Small intestine (tissue), 7 donors: ENCODE data around the gene ASZ1. TPM values are rescaled to one million over a fixed set of nuclear protein-coding genes. Genes with fewer than 3 reads are reported as not detected.

ENCODE experiments used
- DNase-seq, 2 donors: peaks; one replicate each; pipeline versions ENCODE4 v3.0.0 to v3.0.0-alpha.2; 2013
- FAIRE-seq: peaks from 2 replicates; lab custom pipeline; 2012; peaks lifted over from hg19 to GRCh38; lab: Jason Lieb, UNC
- H3K27ac ChIP-seq, 3 donors: one replicate each; pipeline ENCODE4 v1.5.1; 2013; ENCODE audit warnings: low read length in 2 of 3, mild to moderate bottlenecking in 2 of 3, control low read depth in 1 of 3, inconsistent platforms in 1 of 3, low read depth in 1 of 3, moderate library complexity in 1 of 3
- H3K27me3 ChIP-seq, 3 donors: one replicate each; pipeline ENCODE4 v1.6.1; 2013; ENCODE audit warnings: low read length in 3 of 3, inconsistent platforms in 1 of 3; ENCODE audit not compliant: control insufficient read depth in 3 of 3, insufficient read depth in 3 of 3
- H3K36me3 ChIP-seq, 3 donors: one replicate each; pipeline ENCODE4 v1.6.1; 2013; ENCODE audit warnings: low read length in 3 of 3, inconsistent platforms in 1 of 3, low read depth in 1 of 3, mild to moderate bottlenecking in 1 of 3, moderate library complexity in 1 of 3; ENCODE audit not compliant: control insufficient read depth in 3 of 3, insufficient read depth in 2 of 3
- H3K4me1 ChIP-seq, 3 donors: one replicate each; pipeline ENCODE4 v1.6.1; 2013; ENCODE audit warnings: low read length in 2 of 3, inconsistent platforms in 1 of 3, low read depth in 1 of 3, mild to moderate bottlenecking in 1 of 3, moderate library complexity in 1 of 3; ENCODE audit not compliant: control insufficient read depth in 3 of 3, insufficient read depth in 2 of 3
- H3K4me3 ChIP-seq, 3 donors: one replicate each; pipeline ENCODE4 v1.5.1; 2013; ENCODE audit warnings: low read length in 3 of 3, control low read depth in 1 of 3, inconsistent platforms in 1 of 3, low read depth in 1 of 3, mild to moderate bottlenecking in 1 of 3, moderate library complexity in 1 of 3
- H3K9me3 ChIP-seq, 2 donors: one replicate each; pipeline ENCODE4 v1.6.1; 2013; ENCODE audit warnings: low read depth in 1 of 2, low read length in 1 of 2; ENCODE audit not compliant: control insufficient read depth in 2 of 2, insufficient read depth in 1 of 2
- WGBS, 3 donors: extraction: QIAGEN DNeasy Blood & Tissue Kit; methylation state at CpG; one replicate each; pipeline ENCODE4 v1.1.7; 2013; 5-methylcytosine and 5-hydroxymethylcytosine counted together
- polyA plus RNA-seq, 4 donors: library from polyadenylated mRNA; stranded (reverse) in 3 of 4; unstranded in 1 of 4; fragments of 200-250 nt in 3 of 4; fragments of 120-200 nt in 1 of 4; gene quantifications; one replicate each; pipeline versions ENCODE4 v1.2.1 to v1.2.3, GENCODE V29; 2013
- donor health status: healthy with polysubstance abuse.
- donor health status: control.
- donor health status: control.
- donor health status: Bipolar disorder and iron deficiency.
- donor health status: healthy.

The ASZ1 gene
- polyA plus RNA-seq, 4 donors = not detected

- Histone ChIP-seq H3K4me1 (no peaks in the 10 kb centered on the region), H3K27me3 (peaks cover 0 to 3% (median 0%) of the 10 kb centered on the region in 3 donors), H3K36me3 (no peaks in the 10 kb centered on the region), H3K27ac (no peak overlapping the region), H3K9me3 (no peaks in the 10 kb centered on the region), H3K4me3 (no peak overlapping the region)
- FAIRE-seq (no peak), DNase-seq (no peak)
- 81 to 88% (median 86%) methylated on average over 6 of the region's 6 CpGs for WGBS, 3 donors
Measured at GRCh38 chr7:117347480-117347879, 79.8 kb downstream of the ASZ1 start.

GRCh38 chr7:117346161-117346560, 81.1 kb downstream of the ASZ1 start:
- no peaks in the 10 kb centered on the region for H3K36me3 ChIP-seq
- no peak overlapping the region for H3K27ac ChIP-seq
- no peak overlapping the region for H3K4me3 ChIP-seq
- DNase-seq (no peak), FAIRE-seq (no peak)
- peaks cover 0 to 3% (median 0%) of the 10 kb centered on the region in 3 donors for H3K27me3 ChIP-seq
- no peaks in the 10 kb centered on the region for H3K9me3 ChIP-seq
- H3K4me1 ChIP-seq = no peaks in the 10 kb centered on the region

GRCh38 chr7:117338020-117338419, 89.3 kb downstream of the ASZ1 start:
- H3K36me3 ChIP-seq = no peaks in the 10 kb centered on the region
- H3K4me1 ChIP-seq = no peaks in the 10 kb centered on the region
- no peak for DNase-seq
- H3K27me3 ChIP-seq = peaks cover 0 to 3% (median 0%) of the 10 kb centered on the region in 3 donors
- H3K9me3 ChIP-seq = no peaks in the 10 kb centered on the region
- WGBS, 3 donors = 65 to 79% (median 76%) methylated on average over 1 of the region's 1 CpG
- H3K4me3 ChIP-seq = no peak overlapping the region
- no peak overlapping the region for H3K27ac ChIP-seq
- FAIRE-seq = no peak

GRCh38 chr7:117333168-117333567, 94.1 kb downstream of the ASZ1 start:
- no peaks in the 10 kb centered on the region for H3K36me3 ChIP-seq
- no peak for FAIRE-seq
- no peak overlapping the region for H3K4me3 ChIP-seq
- DNase-seq = no peak
- H3K27me3 ChIP-seq = peaks cover 0 to 5% (median 0%) of the 10 kb centered on the region in 3 donors
- H3K9me3 ChIP-seq = peaks cover 0 to 2% of the 10 kb centered on the region in 2 donors
- H3K27ac ChIP-seq = no peak overlapping the region
- no peaks in the 10 kb centered on the region for H3K4me1 ChIP-seq

- no peak for DNase-seq
- Histone ChIP-seq H3K4me3 (no peak overlapping the region), H3K27ac (no peak overlapping the region), H3K9me3 (peaks cover 0 to 7% of the 10 kb centered on the region in 2 donors), H3K36me3 (no peaks in the 10 kb centered on the region), H3K27me3 (peaks cover 0 to 5% (median 0%) of the 10 kb centered on the region in 3 donors), H3K4me1 (no peaks in the 10 kb centered on the region)
- FAIRE-seq = no peak
Measured at GRCh38 chr7:117332031-117332430, 95.3 kb downstream of the ASZ1 start.

GRCh38 chr7:117325836-117326235, 101.5 kb downstream of the ASZ1 start:
- H3K4me1 ChIP-seq = peaks cover 2 to 8% (median 2%) of the 10 kb centered on the region in 3 donors
- peaks cover 11 to 49% (median 28%) of the 10 kb centered on the region in 3 donors for H3K27me3 ChIP-seq
- peaks cover 0 to 7% of the 10 kb centered on the region in 2 donors for H3K9me3 ChIP-seq
- no peak overlapping the region for H3K4me3 ChIP-seq
- FAIRE-seq (no peak), DNase-seq (no peak)
- 75 to 92% (median 81%) methylated on average over 1 of the region's 1 CpG for WGBS, 3 donors
- H3K36me3 ChIP-seq = no peaks in the 10 kb centered on the region
- no peak overlapping the region for H3K27ac ChIP-seq

GRCh38 chr7:117324960-117325359, 102.3 kb downstream of the ASZ1 start:
- 52 to 57% (median 53%) methylated on average over 4 of the region's 4 CpGs for WGBS, 3 donors
- Histone ChIP-seq H3K4me1 (peaks cover 2 to 8% (median 2%) of the 10 kb centered on the region in 3 donors), H3K36me3 (no peaks in the 10 kb centered on the region), H3K27me3 (peaks cover 11 to 58% (median 30%) of the 10 kb centered on the region in 3 donors), H3K9me3 (peaks cover 0 to 7% of the 10 kb centered on the region in 2 donors), H3K4me3 (no peak overlapping the region), H3K27ac (no peak overlapping the region)
- DNase-seq (no peak), FAIRE-seq (no peak)

- peak in 1 of 2 donors; percentile 36 for DNase-seq
- H3K27ac ChIP-seq = no peak overlapping the region
- 2 to 4% (median 3%) methylated on average over 58 to 67 of the region's 67 CpGs for WGBS, 3 donors
- no peaks in the 10 kb centered on the region for H3K36me3 ChIP-seq
- peak overlapping the region in 2 of 3 donors; percentile 16 to 33 for H3K4me3 ChIP-seq
- no peak for FAIRE-seq
- H3K9me3 ChIP-seq = peaks cover 0 to 7% of the 10 kb centered on the region in 2 donors
- peaks cover 2 to 8% (median 2%) of the 10 kb centered on the region in 3 donors for H3K4me1 ChIP-seq
- peaks cover 11 to 61% (median 30%) of the 10 kb centered on the region in 3 donors for H3K27me3 ChIP-seq
Measured at GRCh38 chr7:117323851-117324711, 103.2 kb downstream of the ASZ1 start.
